Measurements from ENCODE around the gene PSD4.
"Not testable (repeated sequence)": the region's sequence is repeated elsewhere in the genome, so short reads cannot be mapped to it uniquely, and the experiment has no call there.

PSD4 gene

GRCh38 chr2:113225263-113226259 lies 51.8 kb downstream of the PSD4 start:
- DNase-seq = peak; percentile 76

- no peak for DNase-seq
Observed at GRCh38 chr2:113226462-113226861, 52.7 kb downstream of the PSD4 start.

GRCh38 chr2:113227290-113227689 lies 53.5 kb downstream of the PSD4 start:
- no peak for DNase-seq

- no peak for DNase-seq
Observed at GRCh38 chr2:113227698-113228097, 53.9 kb downstream of the PSD4 start.

GRCh38 chr2:113228351-113228750 lies 54.6 kb downstream of the PSD4 start:
- DNase-seq = no peak

- no peak for DNase-seq
Observed at GRCh38 chr2:113228991-113229716, 55.4 kb downstream of the PSD4 start.

- DNase-seq = no peak
Observed at GRCh38 chr2:113229795-113230194, 56.0 kb downstream of the PSD4 start.

GRCh38 chr2:113230531-113230930 lies 56.8 kb downstream of the PSD4 start:
- no peak for DNase-seq

- no peak for DNase-seq
Observed at GRCh38 chr2:113231064-113231463, 57.3 kb downstream of the PSD4 start.

GRCh38 chr2:113232123-113232522 lies 58.4 kb downstream of the PSD4 start:
- DNase-seq = no peak

GRCh38 chr2:113232740-113233139 lies 59.0 kb downstream of the PSD4 start:
- no peak for DNase-seq

- no peak for DNase-seq
Observed at GRCh38 chr2:113233593-113234550, 60.1 kb downstream of the PSD4 start.

- no peak for DNase-seq
Observed at GRCh38 chr2:113234721-113235346, 61.1 kb downstream of the PSD4 start.

- not testable (repeated sequence) for DNase-seq
Observed at GRCh38 chr2:113235347-113236226, 61.8 kb downstream of the PSD4 start.

GRCh38 chr2:113236367-113237159 lies 62.8 kb downstream of the PSD4 start:
- no peak for DNase-seq

GRCh38 chr2:113237604-113238160 lies 63.9 kb downstream of the PSD4 start:
- no peak for DNase-seq

GRCh38 chr2:113238871-113239839 lies 65.4 kb downstream of the PSD4 start:
- DNase-seq = no peak

GRCh38 chr2:113240150-113240914 lies 66.6 kb downstream of the PSD4 start:
- DNase-seq = peak; percentile 62

All from DMS79 treated with DMSO at 0.1 percent for 48 hours (cell line).